Fibroblast of lung (primary cell): Measurements from ENCODE around the gene FGD2.

Experiments
- EZH2 ChIP-seq: IDR thresholded peaks from 2 replicates; pipeline ENCODE4 v1.5.1; 2012; ENCODE audit warnings: low read length, control low read depth, mild to moderate bottlenecking; ENCODE audit errors: missing control alignments
- TF ChIP-seq, protein P1 (sequence below), 2 donors: IDR thresholded peaks in 1 of 2; conservative IDR thresholded peaks in 1 of 2; 1 replicate in 1 of 2; 2 replicates in 1 of 2; pipeline ENCODE4 v1.5.1; 2011 to 2012; ENCODE audit warnings: low read length in 2 of 2, control low read depth in 1 of 2, inconsistent platforms in 1 of 2, low read depth in 1 of 2, mild to moderate bottlenecking in 1 of 2

DNA sequence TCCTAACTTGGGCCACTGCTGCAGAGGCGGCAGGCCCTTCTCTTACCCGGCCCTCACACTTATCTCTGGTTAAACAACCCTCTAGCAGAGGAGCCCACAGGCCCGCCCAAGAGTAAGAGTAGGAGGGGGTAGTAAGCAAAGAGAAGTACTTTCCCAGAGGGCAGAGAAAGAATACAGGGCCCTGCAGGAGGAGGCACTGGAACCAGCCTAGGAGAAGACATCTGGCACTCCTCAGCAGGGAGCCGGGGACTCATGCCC lies 29.5 kb upstream of the FGD2 start:
- TF ChIP-seq, protein P1, sequence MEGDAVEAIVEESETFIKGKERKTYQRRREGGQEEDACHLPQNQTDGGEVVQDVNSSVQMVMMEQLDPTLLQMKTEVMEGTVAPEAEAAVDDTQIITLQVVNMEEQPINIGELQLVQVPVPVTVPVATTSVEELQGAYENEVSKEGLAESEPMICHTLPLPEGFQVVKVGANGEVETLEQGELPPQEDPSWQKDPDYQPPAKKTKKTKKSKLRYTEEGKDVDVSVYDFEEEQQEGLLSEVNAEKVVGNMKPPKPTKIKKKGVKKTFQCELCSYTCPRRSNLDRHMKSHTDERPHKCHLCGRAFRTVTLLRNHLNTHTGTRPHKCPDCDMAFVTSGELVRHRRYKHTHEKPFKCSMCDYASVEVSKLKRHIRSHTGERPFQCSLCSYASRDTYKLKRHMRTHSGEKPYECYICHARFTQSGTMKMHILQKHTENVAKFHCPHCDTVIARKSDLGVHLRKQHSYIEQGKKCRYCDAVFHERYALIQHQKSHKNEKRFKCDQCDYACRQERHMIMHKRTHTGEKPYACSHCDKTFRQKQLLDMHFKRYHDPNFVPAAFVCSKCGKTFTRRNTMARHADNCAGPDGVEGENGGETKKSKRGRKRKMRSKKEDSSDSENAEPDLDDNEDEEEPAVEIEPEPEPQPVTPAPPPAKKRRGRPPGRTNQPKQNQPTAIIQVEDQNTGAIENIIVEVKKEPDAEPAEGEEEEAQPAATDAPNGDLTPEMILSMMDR (conservative IDR thresholded peaks at IDR 0.05 in 1 of 2, IDR thresholded peaks at IDR 0.05 in 1 of 2; ENCODE audit: low read depth in 1 of 2, low read length in 2 of 2) = no peak
- no peak for TF ChIP-seq EZH2
